NCI-H146 treated with DMSO at 0.1 percent for 48 hours (cell line): Measurements from ENCODE around the gene MED23.
A peak's percentile ranks its signal among the peaks of the same experiment; 100 is the strongest.

Experiments used
- DNase-seq: peaks from one replicate; lab custom pipeline; 2025; ENCODE audit not compliant: unreplicated experiment; lab: John Stamatoyannopoulos, UW

The MED23 gene

GRCh38 chr6:131627724-131628682 lies at the start of gene MED23:
Gene MED23 (minus strand): TSS chr6:131628242. CDS start chr6:131628049, 193 bp downstream.
- DNase-seq = peak; percentile 96

- DNase-seq = no peak
Measured at GRCh38 chr6:131673184-131673583, 45.1 kb upstream of the MED23 start.

GRCh38 chr6:131669891-131670290 lies 41.8 kb upstream of the MED23 start:
- DNase-seq = no peak

- no peak for DNase-seq
Measured at GRCh38 chr6:131663578-131664165, 35.6 kb upstream of the MED23 start.

- no peak for DNase-seq
Measured at GRCh38 chr6:131660195-131660594, 32.2 kb upstream of the MED23 start.

GRCh38 chr6:131658287-131658686 lies 30.2 kb upstream of the MED23 start:
- no peak for DNase-seq

GRCh38 chr6:131657630-131658111 lies 29.6 kb upstream of the MED23 start:
- DNase-seq = no peak

GRCh38 chr6:131657222-131657621 lies 29.2 kb upstream of the MED23 start:
- no peak for DNase-seq

GRCh38 chr6:131656667-131657066 lies 28.6 kb upstream of the MED23 start:
- DNase-seq = no peak

- DNase-seq = no peak
Measured at GRCh38 chr6:131655951-131656350, 27.9 kb upstream of the MED23 start.

- DNase-seq = no peak
Measured at GRCh38 chr6:131655387-131655786, 27.3 kb upstream of the MED23 start.

- no peak for DNase-seq
Measured at GRCh38 chr6:131654326-131654725, 26.3 kb upstream of the MED23 start.

- peak; percentile 75 for DNase-seq
Measured at GRCh38 chr6:131652472-131652871, 24.4 kb upstream of the MED23 start.

- DNase-seq = peak; percentile 99
Measured at GRCh38 chr6:131651782-131652181, 23.7 kb upstream of the MED23 start.

- no peak for DNase-seq
Measured at GRCh38 chr6:131646249-131646670, 18.2 kb upstream of the MED23 start.

- no peak for DNase-seq
Measured at GRCh38 chr6:131645846-131646245, 17.8 kb upstream of the MED23 start.

- DNase-seq = no peak
Measured at GRCh38 chr6:131644921-131645320, 16.9 kb upstream of the MED23 start.

GRCh38 chr6:131643855-131644460 lies 15.9 kb upstream of the MED23 start:
- DNase-seq = no peak

- DNase-seq = no peak
Measured at GRCh38 chr6:131642987-131643611, 15.1 kb upstream of the MED23 start.

GRCh38 chr6:131642565-131642964 lies 14.5 kb upstream of the MED23 start:
- DNase-seq = no peak

- DNase-seq = no peak
Measured at GRCh38 chr6:131641554-131641953, 13.5 kb upstream of the MED23 start.
